Measurements from ENCODE around the gene PTCHD1. TPM values are rescaled to one million over a fixed set of nuclear protein-coding genes. Genes with fewer than 3 reads are reported as not detected.

The PTCHD1 gene
- total and polyA plus RNA-seq, 9 of the 15 experiments (the other 6 are each of a cell fraction or from before 2014, with no cell fraction given) = not detected

DNA sequence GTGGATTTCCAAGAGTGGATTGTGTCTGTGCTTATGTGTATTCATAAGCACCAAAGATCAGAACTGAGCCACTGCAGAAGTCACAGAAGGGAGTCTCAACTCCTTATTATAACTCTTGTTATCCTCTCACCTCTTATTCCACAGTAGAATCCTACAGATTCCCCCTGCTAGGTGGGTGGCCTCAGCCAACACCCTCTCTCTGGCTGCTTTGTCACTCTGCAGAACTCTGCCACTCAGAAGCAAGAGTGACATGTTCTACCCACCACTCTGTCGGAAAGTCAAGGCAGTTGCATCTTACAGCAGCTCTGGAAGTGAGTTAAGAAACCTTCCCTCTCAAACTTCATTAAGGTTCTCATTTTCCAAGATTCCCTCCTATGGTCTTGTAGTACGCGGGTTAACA, 41.9 kb downstream of the PTCHD1 start:
- Histone ChIP-seq H3K4me2 (ENCODE audit: insufficient read depth, low read length) (no peak overlapping the region), H3K9me3 (replicated peaks; ENCODE audit: control insufficient read depth, insufficient read depth, low read depth, low read length) (no peaks in the 10 kb centered on the region), H3K4me1 (replicated peaks in 1 of 2; ENCODE audit: control insufficient read depth in 2 of 2, insufficient read depth in 2 of 2, low read length in 2 of 2) (no peaks in the 10 kb centered on the region), H3K4me3 (no peak overlapping the region), H3K9ac (ENCODE audit: insufficient read depth in 1 of 2, low read depth in 2 of 2, low read length in 2 of 2) (no peak overlapping the region), H3K36me3 (ENCODE audit: control insufficient read depth, insufficient read depth, low read length) (no peaks in the 10 kb centered on the region), H4K20me1 (replicated peaks; ENCODE audit: control insufficient read depth, insufficient read depth, low read length) (no peaks in the 10 kb centered on the region), H3K9me1 (ENCODE audit: control insufficient read depth, insufficient read depth, low read length) (no peaks in the 10 kb centered on the region), H2AFZ (ENCODE audit: low read depth, low read length) (no peak overlapping the region), H3K27me3 (ENCODE audit: control insufficient read depth in 2 of 2, insufficient read depth in 2 of 2, low read length in 2 of 2) (no peaks in the 10 kb centered on the region), H3K79me2 (ENCODE audit: control insufficient read depth, insufficient read depth, low read length) (no peaks in the 10 kb centered on the region), H3K27ac (ENCODE audit: extremely low read depth, low read depth, low read length) (no peak overlapping the region)
- DNase-seq (ENCODE audit: extremely low read depth in 1 of 4, low spot score in 3 of 4) (no peak), FAIRE-seq (no peak), ATAC-seq (no peak)
- CTCF ChIA-PET (ENCODE audit: low intra/inter-chr PET ratio) = no interaction called here
- TF ChIP-seq ZFP30 (CRISPR knock-in tag; IDR thresholded peaks at IDR 0.05; ENCODE audit: borderline replicate concordance) = no peak
- TF ChIP-seq, protein P1, sequence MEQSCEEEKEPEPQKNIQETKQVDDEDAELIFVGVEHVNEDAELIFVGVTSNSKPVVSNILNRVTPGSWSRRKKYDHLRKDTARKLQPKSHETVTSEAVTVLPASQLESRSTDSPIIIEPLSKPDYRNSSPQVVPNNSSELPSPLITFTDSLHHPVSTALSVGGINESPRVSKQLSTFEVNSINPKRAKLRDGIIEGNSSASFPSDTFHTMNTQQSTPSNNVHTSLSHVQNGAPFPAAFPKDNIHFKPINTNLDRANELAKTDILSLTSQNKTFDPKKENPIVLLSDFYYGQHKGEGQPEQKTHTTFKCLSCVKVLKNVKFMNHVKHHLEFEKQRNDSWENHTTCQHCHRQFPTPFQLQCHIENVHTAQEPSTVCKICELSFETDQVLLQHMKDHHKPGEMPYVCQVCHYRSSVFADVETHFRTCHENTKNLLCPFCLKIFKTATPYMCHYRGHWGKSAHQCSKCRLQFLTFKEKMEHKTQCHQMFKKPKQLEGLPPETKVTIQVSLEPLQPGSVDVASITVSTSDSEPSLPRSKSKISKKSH (CRISPR knock-in tag; IDR thresholded peaks at IDR 0.05) = no peak
- no peak for TF ChIP-seq SMARCE1 (IDR thresholded peaks at IDR 0.05)
- no peak for TF ChIP-seq TCF7L2 (IDR thresholded peaks at IDR 0.05; ENCODE audit: low read depth, low read length)
- TF ChIP-seq, protein P2, sequence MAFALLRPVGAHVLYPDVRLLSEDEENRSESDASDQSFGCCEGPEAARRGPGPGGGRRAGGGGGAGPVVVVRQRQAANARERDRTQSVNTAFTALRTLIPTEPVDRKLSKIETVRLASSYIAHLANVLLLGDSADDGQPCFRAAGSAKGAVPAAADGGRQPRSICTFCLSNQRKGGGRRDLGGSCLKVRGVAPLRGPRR (CRISPR knock-in tag; IDR thresholded peaks at IDR 0.05) = no peak
- TF ChIP-seq, protein P3, sequence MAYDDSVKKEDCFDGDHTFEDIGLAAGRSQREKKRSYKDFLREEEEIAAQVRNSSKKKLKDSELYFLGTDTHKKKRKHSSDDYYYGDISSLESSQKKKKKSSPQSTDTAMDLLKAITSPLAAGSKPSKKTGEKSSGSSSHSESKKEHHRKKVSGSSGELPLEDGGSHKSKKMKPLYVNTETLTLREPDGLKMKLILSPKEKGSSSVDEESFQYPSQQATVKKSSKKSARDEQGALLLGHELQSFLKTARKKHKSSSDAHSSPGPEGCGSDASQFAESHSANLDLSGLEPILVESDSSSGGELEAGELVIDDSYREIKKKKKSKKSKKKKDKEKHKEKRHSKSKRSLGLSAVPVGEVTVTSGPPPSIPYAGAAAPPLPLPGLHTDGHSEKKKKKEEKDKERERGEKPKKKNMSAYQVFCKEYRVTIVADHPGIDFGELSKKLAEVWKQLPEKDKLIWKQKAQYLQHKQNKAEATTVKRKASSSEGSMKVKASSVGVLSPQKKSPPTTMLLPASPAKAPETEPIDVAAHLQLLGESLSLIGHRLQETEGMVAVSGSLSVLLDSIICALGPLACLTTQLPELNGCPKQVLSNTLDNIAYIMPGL (CRISPR knock-in tag; IDR thresholded peaks at IDR 0.05) = no peak
- no peak for TF ChIP-seq SRSF3 (IDR thresholded peaks at IDR 0.05; ENCODE audit: insufficient read depth, low read length)
- TF ChIP-seq IRF2 (CRISPR knock-in tag; IDR thresholded peaks at IDR 0.05) = no peak
- no peak for TF ChIP-seq CBFA2T2 (conservative IDR thresholded peaks at IDR 0.05)
- no peak for TF ChIP-seq ZNF41 (CRISPR knock-in tag; conservative IDR thresholded peaks at IDR 0.05)
- no peak for TF ChIP-seq CBFB (CRISPR knock-in tag; IDR thresholded peaks at IDR 0.05)
- no peak for TF ChIP-seq MCM3 (IDR thresholded peaks at IDR 0.05)
- TF ChIP-seq DMBX1 (CRISPR knock-in tag; IDR thresholded peaks at IDR 0.05; ENCODE audit: borderline replicate concordance) = no peak
- no peak for TF ChIP-seq KDM2B (CRISPR knock-in tag; IDR thresholded peaks at IDR 0.05)
- no peak for TF ChIP-seq SMAD3 (CRISPR knock-in tag; conservative IDR thresholded peaks at IDR 0.05)
- no peak for TF ChIP-seq CBX3 (IDR thresholded peaks at IDR 0.05; ENCODE audit: borderline replicate concordance in 1 of 2, low read length in 2 of 2)
- no peak for TF ChIP-seq NR2C1 (IDR thresholded peaks at IDR 0.05)
- no peak for TF ChIP-seq NR2C1 (tag; IDR thresholded peaks at IDR 0.05)
- TF ChIP-seq NCOA6 (IDR thresholded peaks at IDR 0.05) = no peak
- TF ChIP-seq BDP1 (IDR thresholded peaks at IDR 0.05; ENCODE audit: insufficient read depth, insufficient read length) = no peak
- TF ChIP-seq, protein P4, sequence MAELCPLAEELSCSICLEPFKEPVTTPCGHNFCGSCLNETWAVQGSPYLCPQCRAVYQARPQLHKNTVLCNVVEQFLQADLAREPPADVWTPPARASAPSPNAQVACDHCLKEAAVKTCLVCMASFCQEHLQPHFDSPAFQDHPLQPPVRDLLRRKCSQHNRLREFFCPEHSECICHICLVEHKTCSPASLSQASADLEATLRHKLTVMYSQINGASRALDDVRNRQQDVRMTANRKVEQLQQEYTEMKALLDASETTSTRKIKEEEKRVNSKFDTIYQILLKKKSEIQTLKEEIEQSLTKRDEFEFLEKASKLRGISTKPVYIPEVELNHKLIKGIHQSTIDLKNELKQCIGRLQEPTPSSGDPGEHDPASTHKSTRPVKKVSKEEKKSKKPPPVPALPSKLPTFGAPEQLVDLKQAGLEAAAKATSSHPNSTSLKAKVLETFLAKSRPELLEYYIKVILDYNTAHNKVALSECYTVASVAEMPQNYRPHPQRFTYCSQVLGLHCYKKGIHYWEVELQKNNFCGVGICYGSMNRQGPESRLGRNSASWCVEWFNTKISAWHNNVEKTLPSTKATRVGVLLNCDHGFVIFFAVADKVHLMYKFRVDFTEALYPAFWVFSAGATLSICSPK (IDR thresholded peaks at IDR 0.05; ENCODE audit: borderline replicate concordance) = no peak
- no TSS peak for BruUV-seq (replicated peaks)
- POLR2A ChIA-PET = no interaction called here
- intact Hi-C loops (cut with micrococcal nuclease) (no loop called here), in situ Hi-C loops (cut with MboI) (no loop called here)
- WGBS (ENCODE audit: insufficient coverage, low coverage, missing lambda C conversion rate) = 0% methylated on average over 3 of the region's 3 CpGs

Data from K562 (cell line).